Psoas muscle (tissue), 8 donors: ENCODE measurements around the gene TINCR. TPM values are rescaled to one million over a fixed set of nuclear protein-coding genes. Genes with fewer than 3 reads are reported as not detected.

Source experiments
- ATAC-seq, 4 donors: fragments of 200-7000 bp; cut with Tn5 transposase; one replicate each; pipeline ENCODE4 v1.9.1; 2020; ENCODE audit warnings: moderate library complexity in 3 of 4, mild to moderate bottlenecking in 2 of 4
- DNase-seq, 2 donors: peaks; one replicate each; pipeline ENCODE4 v3.0.0-alpha.2; 2020
- H3K27ac ChIP-seq: fragments of 200-600 bp; one replicate; pipeline ENCODE4 v1.8.0; 2022
- H3K27me3 ChIP-seq, 3 donors: fragments of 200-600 bp in 1 of 3; one replicate each; pipeline versions ENCODE4 v1.6.1 to v1.8.0; 2013 to 2022; ENCODE audit warnings: low read length in 2 of 3, mild to moderate bottlenecking in 2 of 3, moderate library complexity in 1 of 3; ENCODE audit not compliant: insufficient read depth in 3 of 3
- H3K36me3 ChIP-seq, 2 donors: fragments of 200-600 bp in 1 of 2; one replicate each; pipeline versions ENCODE4 v1.6.1 to v1.8.0; 2013 to 2022; ENCODE audit warnings: low read depth in 1 of 2, mild to moderate bottlenecking in 1 of 2, moderate library complexity in 1 of 2; ENCODE audit not compliant: insufficient read depth in 1 of 2
- H3K4me1 ChIP-seq: fragments of 200-600 bp; one replicate; pipeline ENCODE4 v1.8.0; 2022
- H3K4me3 ChIP-seq: fragments of 200-600 bp; one replicate; pipeline ENCODE4 v1.8.0; 2022; ENCODE audit warnings: mild to moderate bottlenecking
- H3K9me3 ChIP-seq: fragments of 200-600 bp; one replicate; pipeline ENCODE4 v1.8.0; 2022
- WGBS, 3 donors: extraction: QIAGEN DNeasy Blood & Tissue Kit; methylation state at CpG; one replicate each; pipeline versions ENCODE4 v1.1.6 to v1.1.7; 2013; 5-methylcytosine and 5-hydroxymethylcytosine counted together
- intact Hi-C, 2 donors: fragments of 100-400 bp; cut with DNase I; formaldehyde crosslinking; loops; one replicate each; pipeline versions ENCODE4 v1.11.0 to v1.14.2; 2022
- polyA plus RNA-seq, 3 donors: library from polyadenylated mRNA; stranded (reverse); fragments of 200-250 nt; gene quantifications; one replicate each; pipeline ENCODE4 v1.2.3, GENCODE V29; 2013
- total RNA-seq, 4 donors: library from RNA; stranded (reverse); fragmentation: NEBNext Ultra II Directional in 2 of 4; extraction: Animal tissue kit (Norgen Biotek cat#: 25700) in 2 of 4; gene quantifications; one replicate each; pipeline versions ENCODE4 v1.2.1 to v1.2.4, GENCODE V29; 2021 to 2023
- TF ChIP-seq, protein P1 (sequence below): fragments of 200-600 bp; IDR thresholded peaks from one replicate; pipeline ENCODE4 v1.8.0; 2022; ENCODE audit warnings: antibody characterized with exemption
- donor health status: healthy with polysubstance abuse.
- donor health status: DM: no; HTN: no; CAD: no; lungs with moderate emphysema.
- donor health status: Bipolar disorder and iron deficiency.
- donor health status: healthy.
- donor health status: DM: yes; HTN: yes; CAD: no.
- donor health status: DM: no; HTN: no; CAD: no.
- donor health status: DM: no; HTN: no; CAD: no.
- donor health status: DM: yes; HTN: yes; CAD: no.

Gene TINCR
- total and polyA plus RNA-seq, 7 donors: 0.06 to 0.38 (median 0.18) TPM; not detected in 2

DNA sequence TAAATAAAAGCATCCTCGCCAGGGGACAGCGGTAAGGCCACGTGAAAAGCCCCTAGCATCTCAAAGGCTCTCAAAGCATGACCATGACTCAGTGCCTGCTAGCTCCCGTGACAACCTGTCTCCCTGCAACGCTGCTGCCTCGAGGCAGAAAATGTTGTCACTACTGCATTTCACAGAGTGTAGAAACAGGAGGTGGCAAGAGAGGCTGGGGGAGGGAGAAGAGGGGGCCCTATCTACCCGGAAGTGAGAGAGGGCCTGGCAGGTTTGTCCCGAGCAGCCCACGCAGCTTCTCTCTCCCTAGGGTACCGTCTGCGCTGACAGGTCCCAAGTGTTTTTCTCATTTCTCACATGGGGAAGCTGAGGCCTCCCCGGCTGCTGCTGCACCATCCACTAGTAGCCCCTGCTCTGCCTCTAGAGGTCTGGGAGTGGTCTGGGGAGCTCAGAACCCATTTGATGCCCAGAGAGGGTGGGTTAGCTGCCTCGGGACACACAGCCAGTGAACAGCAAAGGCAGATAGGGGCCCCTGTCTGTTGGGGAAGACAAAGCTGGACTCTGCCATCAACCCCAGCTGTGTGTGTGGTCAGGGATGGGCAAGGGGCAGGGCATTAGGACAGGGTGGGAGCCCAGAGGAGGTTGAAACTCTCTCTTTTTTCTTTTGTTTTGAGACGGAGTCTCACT, 3.7 kb downstream of the TINCR start:
- Histone ChIP-seq H3K27ac (no peak overlapping the region), H3K27me3 (peaks cover 0 to 88% (median 38%) of the 10 kb centered on the region in 3 donors), H3K4me1 (no peaks in the 10 kb centered on the region), H3K36me3 (no peaks in the 10 kb centered on the region), H3K4me3 (no peak overlapping the region), H3K9me3 (peaks cover 8% of the 10 kb centered on the region)
- ATAC-seq (no peak), DNase-seq (no peak)
- WGBS, 3 donors: 31 to 36% (median 33%) methylated on average over 12 to 14 of the region's 14 CpGs
- intact Hi-C loops: no loop called here
- TF ChIP-seq, protein P1, sequence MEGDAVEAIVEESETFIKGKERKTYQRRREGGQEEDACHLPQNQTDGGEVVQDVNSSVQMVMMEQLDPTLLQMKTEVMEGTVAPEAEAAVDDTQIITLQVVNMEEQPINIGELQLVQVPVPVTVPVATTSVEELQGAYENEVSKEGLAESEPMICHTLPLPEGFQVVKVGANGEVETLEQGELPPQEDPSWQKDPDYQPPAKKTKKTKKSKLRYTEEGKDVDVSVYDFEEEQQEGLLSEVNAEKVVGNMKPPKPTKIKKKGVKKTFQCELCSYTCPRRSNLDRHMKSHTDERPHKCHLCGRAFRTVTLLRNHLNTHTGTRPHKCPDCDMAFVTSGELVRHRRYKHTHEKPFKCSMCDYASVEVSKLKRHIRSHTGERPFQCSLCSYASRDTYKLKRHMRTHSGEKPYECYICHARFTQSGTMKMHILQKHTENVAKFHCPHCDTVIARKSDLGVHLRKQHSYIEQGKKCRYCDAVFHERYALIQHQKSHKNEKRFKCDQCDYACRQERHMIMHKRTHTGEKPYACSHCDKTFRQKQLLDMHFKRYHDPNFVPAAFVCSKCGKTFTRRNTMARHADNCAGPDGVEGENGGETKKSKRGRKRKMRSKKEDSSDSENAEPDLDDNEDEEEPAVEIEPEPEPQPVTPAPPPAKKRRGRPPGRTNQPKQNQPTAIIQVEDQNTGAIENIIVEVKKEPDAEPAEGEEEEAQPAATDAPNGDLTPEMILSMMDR: no peak

DNA sequence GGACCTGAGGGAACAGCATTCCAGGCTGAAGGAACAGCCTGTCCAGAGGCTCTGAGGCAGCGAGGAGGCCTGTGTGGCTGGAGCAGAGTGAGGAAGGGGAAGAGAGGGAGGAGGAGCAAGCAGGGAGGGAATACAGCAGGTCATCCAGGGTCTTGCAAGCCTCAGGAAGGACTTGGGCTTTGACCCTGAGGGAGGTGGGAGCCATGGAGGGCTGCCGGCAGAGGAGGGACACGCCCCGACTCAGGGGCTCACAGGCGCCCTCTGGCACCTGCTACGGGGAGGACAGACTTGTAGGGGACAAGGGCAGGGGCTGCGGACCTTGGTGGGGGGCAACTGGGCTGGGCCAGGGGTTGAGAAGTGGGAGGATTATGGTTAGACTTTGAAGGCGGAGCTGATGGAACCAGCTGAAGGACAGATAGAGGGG, 4.7 kb downstream of the TINCR start:
- no peak for DNase-seq
- Histone ChIP-seq H3K4me3 (no peak overlapping the region), H3K27ac (no peak overlapping the region), H3K9me3 (peaks cover 8% of the 10 kb centered on the region), H3K27me3 (peaks cover 0 to 82% (median 42%) of the 10 kb centered on the region in 3 donors), H3K36me3 (no peaks in the 10 kb centered on the region), H3K4me1 (no peaks in the 10 kb centered on the region)
- ATAC-seq: no peak
- intact Hi-C loops: no loop called here
- TF ChIP-seq, protein P1: no peak
- 29 to 37% (median 34%) methylated on average over 8 of the region's 8 CpGs for WGBS, 3 donors

DNA sequence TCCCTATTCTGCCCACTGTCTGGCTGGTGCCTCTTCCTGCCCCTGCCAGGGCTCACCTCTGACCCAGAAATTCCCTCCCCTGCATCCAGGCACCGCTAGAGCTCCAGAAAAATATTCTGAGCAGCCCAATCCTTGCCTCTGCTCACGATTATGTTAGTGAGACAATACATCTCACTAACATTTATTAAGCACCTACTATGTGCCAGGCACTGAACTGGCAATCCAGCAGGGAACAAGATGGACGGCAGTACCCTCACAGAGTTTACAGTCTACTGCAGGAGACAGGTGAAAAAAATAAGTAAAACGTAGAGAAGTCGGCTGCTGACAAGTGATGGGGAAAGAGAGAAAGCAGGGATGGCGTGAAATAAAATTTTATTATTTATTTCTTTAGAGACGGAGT, 5.5 kb downstream of the TINCR start:
- no peak overlapping the region for H3K4me3 ChIP-seq
- no peak for DNase-seq
- H3K27ac ChIP-seq: no peak overlapping the region
- H3K4me1 ChIP-seq: no peaks in the 10 kb centered on the region
- H3K27me3 ChIP-seq: peaks cover 0 to 80% (median 41%) of the 10 kb centered on the region in 3 donors
- peaks cover 8% of the 10 kb centered on the region for H3K9me3 ChIP-seq
- TF ChIP-seq, protein P1: no peak
- H3K36me3 ChIP-seq: no peaks in the 10 kb centered on the region
- WGBS, 3 donors: 76 to 83% (median 81%) methylated on average over 7 of the region's 7 CpGs
- ATAC-seq: no peak
- intact Hi-C loops: no loop called here

DNA sequence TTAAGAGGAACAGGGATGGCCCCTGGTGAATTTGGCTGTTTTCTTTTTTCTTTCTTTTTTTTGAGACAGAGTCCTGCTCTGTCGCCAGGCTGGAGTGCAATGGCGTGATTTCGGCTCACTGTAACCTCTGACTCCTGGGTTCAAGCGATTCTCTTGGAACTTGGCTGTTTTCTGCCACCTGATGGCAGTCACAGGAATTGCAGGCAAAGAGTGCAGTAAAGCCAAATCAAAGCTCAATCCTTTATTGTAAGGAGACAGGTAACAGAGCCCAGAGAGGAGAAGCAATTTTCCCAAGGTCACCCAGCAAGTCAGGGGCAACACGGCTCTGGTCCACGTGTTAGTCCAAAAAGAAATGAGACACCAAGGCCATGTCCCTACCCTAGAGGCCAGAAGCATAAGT, 6.2 kb downstream of the TINCR start:
- H3K27ac ChIP-seq: no peak overlapping the region
- DNase-seq (no peak), ATAC-seq (no peak)
- WGBS, 3 donors: 61 to 74% (median 68%) methylated on average over 6 of the region's 6 CpGs
- peaks cover 8% of the 10 kb centered on the region for H3K9me3 ChIP-seq
- TF ChIP-seq, protein P1: peak; percentile 23
- no peaks in the 10 kb centered on the region for H3K4me1 ChIP-seq
- no peak overlapping the region for H3K4me3 ChIP-seq
- intact Hi-C loops: no loop called here
- H3K36me3 ChIP-seq: no peaks in the 10 kb centered on the region
- H3K27me3 ChIP-seq: peaks cover 0 to 73% (median 40%) of the 10 kb centered on the region in 3 donors

DNA sequence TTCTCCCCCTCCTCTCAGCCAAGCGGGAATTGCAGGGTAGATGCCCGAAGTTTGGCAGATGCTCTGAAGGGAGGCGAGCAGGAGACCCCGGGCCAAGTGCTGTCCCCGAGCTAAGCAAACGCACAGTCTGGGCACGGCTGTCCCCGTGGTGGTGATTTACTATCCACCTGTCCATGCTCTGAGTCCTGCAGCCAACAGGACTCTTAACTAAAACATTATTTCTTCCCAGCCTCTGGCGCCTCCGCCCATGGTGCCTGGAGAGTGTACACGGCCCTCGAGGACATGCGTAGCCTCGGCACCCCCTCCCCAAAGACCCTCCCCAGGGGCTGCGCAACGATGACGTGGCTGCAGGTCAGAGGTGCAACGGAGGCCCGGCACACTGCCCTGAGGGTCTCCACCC, 7.6 kb downstream of the TINCR start:
- no peaks in the 10 kb centered on the region for H3K4me1 ChIP-seq
- H3K4me3 ChIP-seq: no peak overlapping the region
- H3K27ac ChIP-seq: no peak overlapping the region
- TF ChIP-seq, protein P1: no peak
- intact Hi-C loops: no loop called here
- ATAC-seq: no peak
- H3K9me3 ChIP-seq: peaks cover 8% of the 10 kb centered on the region
- no peaks in the 10 kb centered on the region for H3K36me3 ChIP-seq
- WGBS, 3 donors: 18 to 23% (median 20%) methylated on average over 14 to 19 of the region's 19 CpGs
- peaks cover 0 to 63% (median 31%) of the 10 kb centered on the region in 3 donors for H3K27me3 ChIP-seq
- no peak for DNase-seq
